Endothelial cell (in vitro differentiated cells): ENCODE data around the gene CLIP1. TPM values are rescaled to one million over a fixed set of nuclear protein-coding genes. Genes with fewer than 3 reads are reported as not detected.
A peak's percentile ranks its signal among the peaks of the same experiment; 100 is the strongest.

Experiments
- DNase-seq: peaks from one replicate; pipeline ENCODE4 v3.0.0; 2021; ENCODE audit warnings: low spot score
- H3K27ac Mint-ChIP-seq: one replicate; pipeline ENCODE4 v1.8.0; 2021; ENCODE audit warnings: mixed read lengths, inconsistent platforms; ENCODE audit not compliant: unreplicated experiment
- H3K27me3 Mint-ChIP-seq: one replicate; pipeline ENCODE4 v1.8.0; 2021; ENCODE audit warnings: mild to moderate bottlenecking, moderate library complexity, mixed read lengths, inconsistent platforms; ENCODE audit not compliant: unreplicated experiment
- H3K36me3 Mint-ChIP-seq: one replicate; pipeline ENCODE4 v1.8.0; 2021; ENCODE audit warnings: mild to moderate bottlenecking, low read depth, mixed read lengths, inconsistent platforms; ENCODE audit not compliant: unreplicated experiment
- H3K4me1 Mint-ChIP-seq: one replicate; pipeline ENCODE4 v1.8.0; 2021; ENCODE audit warnings: mild to moderate bottlenecking, mixed read lengths, inconsistent platforms; ENCODE audit not compliant: unreplicated experiment
- H3K4me3 Mint-ChIP-seq: one replicate; pipeline ENCODE4 v1.8.0; 2021; ENCODE audit warnings: mild to moderate bottlenecking, mixed read lengths, inconsistent platforms; ENCODE audit not compliant: unreplicated experiment
- H3K9me3 Mint-ChIP-seq: one replicate; pipeline ENCODE4 v1.8.0; 2021; ENCODE audit warnings: mixed read lengths, inconsistent platforms; ENCODE audit not compliant: unreplicated experiment
- CTCF ChIP-seq: fragments of 200-600 bp; sonication (generic); IDR thresholded peaks from one replicate; pipeline ENCODE4 v1.5.0; 2021; ENCODE audit warnings: antibody characterized with exemption; ENCODE audit not compliant: unreplicated experiment
- total RNA-seq: library from RNA; stranded (reverse); fragmentation: NEBNext Ultra II Directional; extraction: Animal tissue kit (Norgen Biotek cat#: 25700); gene quantifications from one replicate; pipeline ENCODE4 v1.2.1, GENCODE V29; 2021; ENCODE audit not compliant: unreplicated experiment

The CLIP1 gene
- total RNA-seq, 1 donor from 2014 or later: 57.7 TPM

- no peak for DNase-seq
- no peaks in the 10 kb centered on the region for H3K4me1 Mint-ChIP-seq
- no peaks in the 10 kb centered on the region for H3K9me3 Mint-ChIP-seq
- H3K36me3 Mint-ChIP-seq: peaks cover 7% of the 10 kb centered on the region
- TF ChIP-seq CTCF: no peak
- H3K27ac Mint-ChIP-seq: peak overlapping the region; percentile 42
- H3K27me3 Mint-ChIP-seq: no peaks in the 10 kb centered on the region
- no peak overlapping the region for H3K4me3 Mint-ChIP-seq
Observed at GRCh38 chr12:122291431-122291830, 131.0 kb downstream of the CLIP1 start.

GRCh38 chr12:122283680-122284079 lies 138.8 kb downstream of the CLIP1 start:
- Mint-ChIP-seq H3K9me3 (no peaks in the 10 kb centered on the region), H3K4me3 (no peak overlapping the region), H3K36me3 (peaks cover 13% of the 10 kb centered on the region), H3K27me3 (peaks cover 1% of the 10 kb centered on the region), H3K27ac (no peak overlapping the region), H3K4me1 (no peaks in the 10 kb centered on the region)
- TF ChIP-seq CTCF: no peak
- no peak for DNase-seq

- H3K27ac Mint-ChIP-seq: no peak overlapping the region
- DNase-seq: no peak
- H3K36me3 Mint-ChIP-seq: peaks cover 18% of the 10 kb centered on the region
- no peaks in the 10 kb centered on the region for H3K9me3 Mint-ChIP-seq
- no peaks in the 10 kb centered on the region for H3K4me1 Mint-ChIP-seq
- H3K27me3 Mint-ChIP-seq: peaks cover 1% of the 10 kb centered on the region
- TF ChIP-seq CTCF: no peak
- H3K4me3 Mint-ChIP-seq: no peak overlapping the region
Observed at GRCh38 chr12:122282061-122282460, 140.4 kb downstream of the CLIP1 start.

GRCh38 chr12:122276242-122276641 lies 146.2 kb downstream of the CLIP1 start:
- Mint-ChIP-seq H3K9me3 (no peaks in the 10 kb centered on the region), H3K27me3 (peaks cover 4% of the 10 kb centered on the region), H3K4me1 (no peaks in the 10 kb centered on the region), H3K27ac (no peak overlapping the region), H3K4me3 (no peak overlapping the region), H3K36me3 (peaks cover 28% of the 10 kb centered on the region)
- TF ChIP-seq CTCF: no peak
- DNase-seq: no peak

GRCh38 chr12:122275459-122275858 lies 147.0 kb downstream of the CLIP1 start:
- Mint-ChIP-seq H3K36me3 (peaks cover 25% of the 10 kb centered on the region), H3K9me3 (no peaks in the 10 kb centered on the region), H3K4me1 (no peaks in the 10 kb centered on the region), H3K27ac (no peak overlapping the region), H3K27me3 (peaks cover 4% of the 10 kb centered on the region), H3K4me3 (no peak overlapping the region)
- TF ChIP-seq CTCF: no peak
- DNase-seq: no peak
